ENCODE results near the gene DMD.

DNA sequence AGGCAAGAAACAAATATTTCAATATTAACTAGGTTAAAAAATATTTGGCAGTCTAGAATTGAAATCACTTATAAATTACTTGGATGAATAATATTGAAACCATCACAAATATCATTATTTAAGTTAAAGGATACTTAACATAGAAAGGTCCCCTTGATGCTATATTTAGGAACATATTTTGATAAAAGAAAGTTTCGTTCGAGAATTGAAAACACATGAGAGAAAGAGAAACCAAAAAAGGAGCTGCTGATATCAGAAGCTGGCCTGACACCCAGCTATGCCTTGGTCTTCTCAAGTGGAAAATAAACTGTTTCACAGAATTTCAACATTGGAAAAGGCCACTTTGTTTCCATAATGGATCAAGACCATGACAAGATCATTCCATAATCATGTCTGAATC is 762.4 kb downstream of the DMD start:
- TF ChIP-seq CTCF (conservative IDR thresholded peaks at IDR 0.05 in 1 of 2, IDR thresholded peaks at IDR 0.05 in 1 of 2; ENCODE audit: low read depth in 1 of 2, low read length in 2 of 2): no peak
- TF ChIP-seq EZH2 (IDR thresholded peaks at IDR 0.05; ENCODE audit: low read length, missing control alignments): no peak
